ENCODE measurements around the gene AHNAK2.

DNA sequence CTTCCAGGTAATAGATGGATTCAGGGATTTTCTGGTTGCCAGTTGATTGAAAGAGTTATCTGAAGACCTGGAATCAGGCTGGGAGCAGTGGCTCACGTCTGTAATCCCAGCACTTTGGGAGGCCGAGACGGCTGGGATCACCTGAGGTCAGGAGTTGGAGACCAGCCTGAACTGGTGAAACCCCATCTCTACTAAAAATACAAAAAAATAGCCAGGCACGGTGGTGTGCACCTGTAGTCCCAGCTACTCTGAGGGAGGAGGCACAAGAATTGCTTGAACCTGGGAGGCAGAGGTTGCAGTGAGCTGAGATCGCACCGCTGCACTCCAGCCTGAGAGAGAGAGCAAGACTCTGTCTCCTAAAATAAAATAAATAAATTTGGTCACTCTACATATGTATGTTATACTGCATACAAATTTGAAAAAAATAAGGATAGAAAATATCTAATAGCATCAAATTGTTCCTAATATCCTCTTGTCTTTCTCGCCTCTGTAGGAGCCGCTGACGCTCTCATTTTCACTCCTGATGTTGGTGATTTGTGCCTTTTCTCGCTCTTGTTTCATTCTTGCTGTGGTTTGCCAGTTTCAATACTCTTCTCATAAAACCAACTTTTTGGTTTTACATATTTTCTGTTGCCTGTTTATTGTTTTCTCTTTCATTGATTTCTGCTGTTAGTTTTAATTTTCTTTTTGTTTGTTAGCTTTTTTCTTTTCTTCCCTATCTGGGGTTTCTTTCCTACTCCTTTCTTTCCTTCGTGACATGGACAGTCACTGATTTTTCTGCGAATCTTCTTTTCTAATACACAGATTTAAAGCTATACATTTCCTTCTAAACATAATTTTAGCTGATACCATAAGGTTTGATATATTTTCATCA, 77.3 kb downstream of the AHNAK2 start:
- no peak for TF ChIP-seq EZH2 (IDR thresholded peaks at IDR 0.05)
- no peak for TF ChIP-seq POLR2AphosphoS5 (IDR thresholded peaks at IDR 0.05; ENCODE audit: borderline replicate concordance, low read depth, low read length)
- TF ChIP-seq FOXP2 (optimal IDR thresholded peaks at IDR 0.05; ENCODE audit: control extremely low read depth, extremely low read length, insufficient read depth), result no peak

All from SK-N-MC (cell line).